K562 (cell line): ENCODE data around the gene SIDT1. TPM values are rescaled to one million over a fixed set of nuclear protein-coding genes. Genes with fewer than 3 reads are reported as not detected.

Experiments used
- ATAC-seq: fragments of 200-7000 bp; cut with Tn5 transposase; 3 replicates; pipeline ENCODE4 v1.9.1; 2020; ENCODE audit warnings: moderate library complexity
- BruUV-seq: library from RNA; stranded (reverse); fragments of 400-500 nt; replicated peaks from 2 replicates; lab custom pipeline; 2021; lab: Mats Ljungman, UMichigan
- CTCF ChIA-PET: fragments of 300-600 bp; formaldehyde crosslinking; extraction: SDS; loops from one replicate; lab custom pipeline; 2021; ENCODE audit warnings: low intra/inter-chr PET ratio; lab: Yijun Ruan, JAX
- POLR2A ChIA-PET: fragments of 300-600, 350-650 bp; sonication (Branson Sonifier 250); formaldehyde crosslinking; extraction: SDS; loops from one replicate; lab custom pipeline; 2021; ENCODE audit warnings: antibody characterized with exemption, inconsistent platforms; lab: Yijun Ruan, JAX
- DNase-seq, 4 experiments: peaks; one replicate each; pipeline versions ENCODE4 v3.0.0 to v3.0.0-alpha.2; 2011 to 2018; ENCODE audit warnings: low spot score in 3 of 4, mixed read lengths in 3 of 4; ENCODE audit errors: extremely low read depth in 1 of 4
- FAIRE-seq: peaks from 2 replicates; lab custom pipeline; 2011; peaks lifted over from hg19 to GRCh38; lab: Jason Lieb, UNC
- H2AFZ ChIP-seq: 2 replicates; pipeline ENCODE4 v1.6.0; 2011; ENCODE audit warnings: low read depth, low read length, control low read depth, inconsistent platforms
- H3K27ac ChIP-seq: fragments of 200-600 bp; 3 replicates; pipeline ENCODE4 v1.8.0; 2011; ENCODE audit warnings: low read depth, mild to moderate bottlenecking, control low read depth, inconsistent platforms, low read length, moderate library complexity, mixed read lengths; ENCODE audit errors: extremely low read depth
- H3K27me3 ChIP-seq, 2 experiments: fragments of 300-600 bp in 1 of 2; 2 replicates in 1 of 2; 3 replicates in 1 of 2; pipeline versions ENCODE4 v1.6.0 to v1.8.0; 2011; ENCODE audit warnings: inconsistent platforms in 2 of 2, low read length in 2 of 2, mild to moderate bottlenecking in 1 of 2, mixed read lengths in 1 of 2, moderate library complexity in 1 of 2; ENCODE audit not compliant: control insufficient read depth in 2 of 2, insufficient read depth in 2 of 2
- H3K36me3 ChIP-seq: fragments of 300-600 bp; 3 replicates; pipeline ENCODE4 v1.8.0; 2011; ENCODE audit warnings: mild to moderate bottlenecking, low read length, inconsistent platforms; ENCODE audit not compliant: control insufficient read depth, insufficient read depth
- H3K4me1 ChIP-seq, 2 experiments: fragments of 200-600 bp in 1 of 2; replicated peaks in 1 of 2; 2 replicates in 1 of 2; 3 replicates in 1 of 2; pipeline versions ENCODE4 v1.5.1 to v1.8.0; 2011; ENCODE audit warnings: inconsistent platforms in 2 of 2, low read length in 2 of 2, mild to moderate bottlenecking in 1 of 2, mixed read lengths in 1 of 2, moderate library complexity in 1 of 2; ENCODE audit not compliant: control insufficient read depth in 2 of 2, insufficient read depth in 2 of 2
- H3K4me2 ChIP-seq: 2 replicates; pipeline ENCODE4 v1.6.1; 2011; ENCODE audit warnings: low read length, control low read depth, inconsistent platforms, mixed read lengths; ENCODE audit not compliant: insufficient read depth
- H3K4me3 ChIP-seq: fragments of 200-600 bp; sonication (generic), shearing (Covaris generic); 2 replicates; pipeline ENCODE4 v1.5.1; 2016; ENCODE audit warnings: control low read depth, inconsistent platforms
- H3K79me2 ChIP-seq: fragments of 200-600 bp; 3 replicates; pipeline ENCODE4 v1.8.0; 2011; ENCODE audit warnings: low read length, inconsistent platforms; ENCODE audit not compliant: control insufficient read depth, insufficient read depth
- H3K9ac ChIP-seq, 2 experiments: 2 replicates each; pipeline versions ENCODE4 v1.6.0 to v1.6.1; 2011; ENCODE audit warnings: low read depth in 2 of 2, low read length in 2 of 2, control low read depth in 1 of 2, inconsistent platforms in 1 of 2, mild to moderate bottlenecking in 1 of 2, mixed read lengths in 1 of 2; ENCODE audit not compliant: insufficient read depth in 1 of 2
- H3K9me1 ChIP-seq: one replicate; pipeline ENCODE4 v1.6.0; 2011; ENCODE audit warnings: inconsistent platforms, mild to moderate bottlenecking, low read length, moderate library complexity; ENCODE audit not compliant: control insufficient read depth, insufficient read depth
- H3K9me3 ChIP-seq: replicated peaks from 2 replicates; pipeline ENCODE4 v1.5.1; 2011; ENCODE audit warnings: low read depth, low read length, inconsistent platforms; ENCODE audit not compliant: control insufficient read depth, insufficient read depth
- H4K20me1 ChIP-seq: replicated peaks from 2 replicates; pipeline ENCODE4 v1.6.1; 2011; ENCODE audit warnings: low read length, inconsistent platforms, mixed read lengths; ENCODE audit not compliant: control insufficient read depth, insufficient read depth
- ARID3A ChIP-seq: IDR thresholded peaks from 2 replicates; pipeline ENCODE4 v1.6.1; 2012; ENCODE audit warnings: low read depth, low read length, improper control_type of control experiment, borderline replicate concordance
- ILK ChIP-seq: fragments of 450-650 bp; IDR thresholded peaks from 2 replicates; pipeline ENCODE4 v1.6.1; 2016; ENCODE audit warnings: missing genetic modification characterization, low read depth, mild to moderate bottlenecking, missing compliant biosample characterization, moderate library complexity, borderline replicate concordance
- LEF1 ChIP-seq: fragments of 450-650 bp; IDR thresholded peaks from 2 replicates; pipeline ENCODE4 v1.6.1; 2016; ENCODE audit warnings: mild to moderate bottlenecking
- MAZ ChIP-seq, 2 experiments: fragments of 450-650 bp in 1 of 2; sonication (generic) in 1 of 2; formaldehyde crosslinking; IDR thresholded peaks in 1 of 2; conservative IDR thresholded peaks in 1 of 2; 2 replicates each; pipeline versions ENCODE4 v1.4.0 to v1.5.0; 2020; ENCODE audit warnings: mild to moderate bottlenecking in 1 of 2, missing genetic modification reagents in 1 of 2
- POLR2B ChIP-seq: fragments of 450-650 bp; IDR thresholded peaks from 2 replicates; pipeline ENCODE4 v1.6.1; 2018; ENCODE audit warnings: low read depth; ENCODE audit not compliant: partially characterized antibody
- POU5F1 ChIP-seq: fragments of 150-350 bp; IDR thresholded peaks from 2 replicates; pipeline ENCODE4 v1.6.1; 2014; ENCODE audit warnings: borderline replicate concordance, low read length, low read depth, mild to moderate bottlenecking; ENCODE audit not compliant: partially characterized antibody
- RBFOX2 ChIP-seq: fragments of 200-400 bp; formaldehyde crosslinking; IDR thresholded peaks from 2 replicates; pipeline ENCODE4 v1.6.1; 2017; ENCODE audit warnings: low read depth, mild to moderate bottlenecking, low read length, moderate library complexity
- SIN3A ChIP-seq, 2 experiments: fragments of 150-350 bp in 1 of 2; IDR thresholded peaks; 2 replicates each; pipeline ENCODE4 v1.6.1; 2011 to 2016; ENCODE audit warnings: borderline replicate concordance in 2 of 2, low read depth in 2 of 2, low read length in 2 of 2, mild to moderate bottlenecking in 2 of 2, moderate library complexity in 2 of 2; ENCODE audit not compliant: control insufficient read depth in 1 of 2
- SREBF2 ChIP-seq: sonication (generic); formaldehyde crosslinking; IDR thresholded peaks from 2 replicates; pipeline ENCODE4 v1.4.0; 2020; ENCODE audit warnings: mild to moderate bottlenecking, missing genetic modification reagents
- SRSF3 ChIP-seq: fragments of 200-400 bp; formaldehyde crosslinking; IDR thresholded peaks from 2 replicates; pipeline ENCODE4 v1.6.1; 2016; ENCODE audit warnings: mild to moderate bottlenecking, low read length, moderate library complexity; ENCODE audit not compliant: insufficient read depth
- SUPT5H ChIP-seq: fragments of 450-650 bp; IDR thresholded peaks from 2 replicates; pipeline ENCODE4 v1.6.1; 2016
- TRIM25 ChIP-seq: fragments of 450-650 bp; IDR thresholded peaks from 2 replicates; pipeline ENCODE4 v1.7.0; 2016; ENCODE audit warnings: borderline replicate concordance
- WHSC1 ChIP-seq: IDR thresholded peaks from one replicate; pipeline ENCODE4 v1.6.1; 2012; ENCODE audit warnings: low read length, control low read depth, inconsistent platforms
- ZFX ChIP-seq: sonication (generic); formaldehyde crosslinking; IDR thresholded peaks from 2 replicates; pipeline ENCODE4 v1.8.0; 2022; ENCODE audit warnings: mild to moderate bottlenecking, missing genetic modification reagents, moderate library complexity
- ZHX1 ChIP-seq: fragments of 150-350 bp; conservative IDR thresholded peaks from 2 replicates; pipeline ENCODE4 v1.6.1; 2014; ENCODE audit warnings: low read length
- ZNF311 ChIP-seq: fragments of 250-450 bp; sonication (Bioruptor Pico); IDR thresholded peaks from 2 replicates; pipeline ENCODE4 v1.4.0; 2020; ENCODE audit warnings: mild to moderate bottlenecking, moderate library complexity
- ZNF384 ChIP-seq: IDR thresholded peaks from 2 replicates; pipeline ENCODE4 v1.6.1; 2012; ENCODE audit warnings: low read depth, low read length, improper control_type of control experiment
- WGBS: fragments of 100-300 bp; shearing (Covaris generic); methylation state at CpG from one replicate; pipeline ENCODE4 v1.1.6; 2016; ENCODE audit warnings: low coverage, mixed read lengths; ENCODE audit not compliant: insufficient coverage; ENCODE audit errors: missing lambda C conversion rate; 5-methylcytosine and 5-hydroxymethylcytosine counted together
- in situ Hi-C: fragments of 300-500 bp; cut with MboI; formaldehyde crosslinking; loops from 4 replicates; pipeline ENCODE4 v1.15.0; 2018; ENCODE audit warnings: inconsistent platforms, mixed read lengths
- intact Hi-C: fragments of 100-400 bp; cut with micrococcal nuclease; formaldehyde crosslinking; loops from 2 replicates; pipeline ENCODE4 v1.14.2; 2022
- polyA plus RNA-seq, 8 experiments: library from polyadenylated mRNA; depleted of rRNA in 4 of 8; stranded (reverse) in 5 of 8; unstranded in 3 of 8; fragments of >200 nt; fragmentation: Nextera tagmentation in 2 of 8; fragmentation: Illumina TruSeq in 1 of 8; extraction: Ambion mirVana in 2 of 8; extraction: Trizol in 1 of 8; gene quantifications; 2 replicates each; pipeline versions ENCODE4 v1.2.1 to v1.2.3, GENCODE V29; 2011 to 2014; ENCODE audit warnings: inconsistent platforms in 1 of 8, missing spikeins in 1 of 8
- total RNA-seq, 7 experiments: library from RNA; depleted of rRNA in 6 of 7; stranded (reverse); fragments of >200 nt in 6 of 7; fragmentation: Illumina TruSeq in 2 of 7; extraction: Trizol in 2 of 7; gene quantifications; 2 replicates each; pipeline versions ENCODE4 v1.2.1 to v1.2.3, GENCODE V29; 2011 to 2021; ENCODE audit warnings: low replicate concordance in 1 of 7

Gene SIDT1
- total and polyA plus RNA-seq, 9 of the 15 experiments (the other 6 are each of a cell fraction or from before 2014, with no cell fraction given): not detected

- POLR2A ChIA-PET: interaction anchor here (0.6 kb wide), 2 partner anchors 317 to 469 kb away, joined by 3 read pairs; no protein-coding TSS in a partner anchor
- Histone ChIP-seq H3K9me1 (no peaks in the 10 kb centered on the region), H3K4me1 (no peaks in the 10 kb centered on the region; a peak in 1 of 5 replicates), H3K27ac (peak overlapping the region; percentile 77), H3K9me3 (no peaks in the 10 kb centered on the region), H3K27me3 (no peaks in the 10 kb centered on the region), H4K20me1 (no peaks in the 10 kb centered on the region), H3K4me2 (peak overlapping the region; percentile 89), H3K36me3 (no peaks in the 10 kb centered on the region), H3K9ac (peak overlapping the region; percentile 78 to 90), H3K79me2 (peaks cover 18% of the 10 kb centered on the region; the same call in 1 of the 3 replicates), H2AFZ (peak overlapping the region; percentile 93), H3K4me3 (peak overlapping the region; percentile 72)
- intact Hi-C loops: no loop called here
- ATAC-seq: peak; percentile 25
- 5% methylated on average over 7 of the region's 9 CpGs for WGBS
- peak in 1 of 4 experiments; percentile 5 for DNase-seq
- TF ChIP-seq SUPT5H (no peak), WHSC1 (no peak), LEF1 (no peak), ZHX1 (no peak), ZNF384 (no peak), SREBF2 (CRISPR knock-in tag) (no peak), ZNF311 (no peak), ARID3A (no peak), TRIM25 (no peak), RBFOX2 (no peak), POU5F1 (no peak), SIN3A (IDR thresholded peaks at IDR 0.05; ENCODE audit: borderline replicate concordance in 2 of 2, control insufficient read depth in 1 of 2, low read depth in 2 of 2, low read length in 2 of 2) (no peak), ZFX (CRISPR knock-in tag) (no peak), POLR2B (no peak), ILK (tag) (no peak), MAZ (CRISPR knock-in tag; conservative IDR thresholded peaks at IDR 0.05 in 1 of 2, IDR thresholded peaks at IDR 0.05 in 1 of 2) (no peak), SRSF3 (no peak)
- in situ Hi-C loops: no loop called here
- BruUV-seq: no TSS peak
- CTCF ChIA-PET: no interaction called here
- no peak for FAIRE-seq
Observed at GRCh38 chr3:113514265-113514769, 18.0 kb upstream of the SIDT1 start.
